HG03139 (cell line): ENCODE results near the gene MED25.

ENCODE experiments used
- ATAC-seq: cut with Tn5 transposase; IDR thresholded peaks from one replicate; pipeline ENCODE4 v1.9.1; 2021; ENCODE audit not compliant: unreplicated experiment

MED25 gene

DNA sequence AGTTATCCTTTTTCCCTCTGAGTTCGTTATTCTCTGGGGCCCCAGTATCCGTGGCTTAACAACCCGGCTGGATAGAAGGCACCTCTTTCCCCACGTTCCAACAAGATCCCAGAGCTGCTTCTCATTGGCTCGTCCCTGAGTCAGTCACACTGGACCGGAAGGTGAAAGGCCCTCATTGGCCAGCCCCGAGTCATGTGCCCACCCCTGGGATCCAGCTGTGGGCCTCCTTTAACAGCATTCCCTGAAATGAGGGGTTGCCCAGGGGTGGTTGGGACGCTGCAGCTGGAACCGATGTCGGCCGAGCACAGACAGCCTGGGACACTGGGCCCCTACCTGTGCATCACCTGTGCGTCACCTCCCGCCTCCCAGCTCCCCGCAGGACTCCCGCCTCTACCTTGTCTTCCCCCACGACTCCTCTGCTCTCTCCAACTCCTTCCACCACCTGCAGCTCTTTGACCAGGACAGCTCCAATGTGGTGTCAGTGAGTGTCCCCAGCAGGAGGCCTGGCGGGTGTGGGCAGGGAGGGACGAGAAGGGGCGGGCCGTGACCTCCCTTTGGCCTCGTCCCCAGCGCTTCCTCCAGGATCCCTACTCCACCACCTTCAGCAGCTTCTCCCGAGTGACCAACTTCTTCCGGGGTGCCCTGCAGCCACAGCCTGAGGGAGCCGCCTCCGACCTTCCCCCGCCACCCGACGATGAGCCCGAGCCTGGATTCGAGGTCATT, 63.7 kb downstream of the MED25 start:
- ATAC-seq: no peak

DNA sequence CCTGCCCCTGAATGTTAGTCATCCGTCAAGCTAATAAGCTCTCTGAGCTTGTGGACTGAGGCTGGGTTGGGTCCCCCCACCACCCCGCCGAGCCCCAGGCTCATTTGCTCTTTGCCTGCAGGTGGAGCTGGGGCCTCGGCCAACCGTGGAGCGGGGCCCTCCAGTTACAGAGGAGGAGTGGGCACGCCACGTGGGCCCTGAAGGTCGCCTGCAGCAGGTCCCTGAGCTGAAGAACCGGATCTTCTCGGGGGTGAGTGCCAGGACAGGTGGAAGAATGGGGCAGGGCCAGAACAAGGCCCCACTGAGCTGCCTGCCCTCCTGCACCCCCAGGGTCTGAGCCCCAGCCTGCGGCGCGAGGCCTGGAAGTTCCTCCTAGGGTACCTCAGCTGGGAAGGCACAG, 64.6 kb downstream of the MED25 start:
- ATAC-seq: no peak

DNA sequence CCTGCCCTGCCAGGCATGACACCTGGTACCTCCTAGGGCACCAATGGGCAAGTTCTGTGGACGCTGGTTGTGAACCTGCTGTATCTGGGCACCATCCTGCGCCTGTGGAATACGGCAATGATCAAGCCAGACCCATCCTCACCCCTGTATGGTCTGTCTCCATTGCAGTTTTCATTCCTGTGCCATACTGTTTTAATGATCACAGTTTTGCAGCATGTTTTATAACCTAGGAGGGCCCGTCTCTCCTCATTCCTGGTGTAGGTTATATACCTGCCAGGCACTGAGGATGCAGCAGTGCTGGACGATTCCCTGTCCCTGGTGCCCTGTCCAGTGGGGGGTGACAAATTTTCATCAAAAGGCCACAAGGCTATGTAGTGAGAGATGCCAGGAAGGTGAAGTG, 65.0 kb downstream of the MED25 start:
- no peak for ATAC-seq

DNA sequence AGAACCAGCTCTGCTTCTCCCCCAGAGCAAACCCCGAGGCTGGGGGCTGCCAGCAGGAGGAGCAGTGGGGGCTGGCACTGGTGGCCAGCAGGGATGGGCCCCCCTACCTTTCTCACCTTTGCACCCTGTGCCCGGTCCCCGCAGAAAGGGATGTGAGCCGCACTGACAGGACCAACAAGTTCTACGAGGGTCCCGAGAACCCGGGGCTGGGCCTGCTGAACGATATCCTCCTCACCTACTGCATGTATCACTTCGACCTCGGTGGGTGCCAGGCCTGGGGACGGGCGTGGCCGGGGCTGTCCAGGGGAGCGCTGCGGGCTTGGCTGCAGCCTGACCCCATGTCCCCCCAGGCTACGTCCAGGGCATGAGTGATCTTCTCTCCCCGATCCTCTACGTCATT, 66.0 kb downstream of the MED25 start:
- ATAC-seq: no peak

DNA sequence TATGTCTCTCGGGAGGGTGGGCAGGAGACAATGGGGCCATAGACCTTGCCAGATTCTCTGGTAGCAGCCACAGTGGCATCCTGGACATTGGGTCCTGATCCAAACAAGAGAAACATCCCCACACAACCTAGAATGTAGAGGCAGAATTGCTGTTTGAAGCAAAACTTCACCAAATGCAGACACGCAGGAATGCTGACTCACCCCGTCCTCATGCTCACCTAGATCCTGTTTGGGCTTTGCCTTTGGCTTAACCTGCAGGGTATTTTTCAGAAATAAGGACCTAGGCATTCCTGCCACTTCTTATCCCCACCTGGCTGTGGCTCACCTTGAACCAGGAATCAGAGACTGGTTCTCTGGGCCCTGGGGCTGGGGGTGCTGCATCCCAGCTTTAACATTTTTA, 66.7 kb downstream of the MED25 start:
- ATAC-seq: no peak
